ENCODE results near the gene PET100. TPM values are rescaled to one million over a fixed set of nuclear protein-coding genes. Genes with fewer than 3 reads are reported as not detected.
A peak's percentile ranks its signal among the peaks of the same experiment; 100 is the strongest.

Gene PET100
- total RNA-seq, 2 donors from 2014 or later, result 75.9 to 95.7 TPM

- Mint-ChIP-seq H3K4me3 (no peak overlapping the region), H3K27me3 (no peaks in the 10 kb centered on the region), H3K36me3 (no peaks in the 10 kb centered on the region), H3K9me3 (no peaks in the 10 kb centered on the region), H3K27ac (no peak overlapping the region), H3K4me1 (ENCODE audit: low read depth in 2 of 2) (peaks cover 0 to 10% of the 10 kb centered on the region in 2 donors)
- DNase-seq (ENCODE audit: low spot score) (no peak), ATAC-seq (no peak)
Observed at GRCh38 chr19:7618771-7619510, 10.7 kb upstream of the PET100 start.

- Mint-ChIP-seq H3K27ac (no peak overlapping the region), H3K4me3 (no peak overlapping the region), H3K9me3 (no peaks in the 10 kb centered on the region), H3K36me3 (no peaks in the 10 kb centered on the region), H3K4me1 (ENCODE audit: low read depth in 2 of 2) (peaks cover 0 to 10% of the 10 kb centered on the region in 2 donors), H3K27me3 (no peaks in the 10 kb centered on the region)
- no peak for DNase-seq (ENCODE audit: low spot score)
- ATAC-seq, result no peak
Observed at GRCh38 chr19:7619671-7620441, 9.7 kb upstream of the PET100 start.

- Mint-ChIP-seq H3K36me3 (no peaks in the 10 kb centered on the region), H3K9me3 (no peaks in the 10 kb centered on the region)
- no peak for ATAC-seq
Observed at GRCh38 chr19:7620442-7621412, 8.9 kb upstream of the PET100 start.

GRCh38 chr19:7622933-7623685, 6.5 kb upstream of the PET100 start:
- DNase-seq (ENCODE audit: low spot score) (no peak), ATAC-seq (peak in 1 of 2 donors; percentile 26)
- Mint-ChIP-seq H3K4me1 (ENCODE audit: low read depth in 2 of 2) (peaks cover 1 to 19% of the 10 kb centered on the region in 2 donors), H3K4me3 (no peak overlapping the region), H3K27me3 (no peaks in the 10 kb centered on the region), H3K9me3 (no peaks in the 10 kb centered on the region), H3K27ac (no peak overlapping the region), H3K36me3 (no peaks in the 10 kb centered on the region)

More at GRCh38 chr19:7620442-7621412, 8.9 kb upstream of the PET100 start:
- no peak for DNase-seq (ENCODE audit: low spot score)
- no peak overlapping the region for H3K4me3 Mint-ChIP-seq
- H3K4me1 Mint-ChIP-seq (ENCODE audit: low read depth in 2 of 2), result peaks cover 0 to 10% of the 10 kb centered on the region in 2 donors
- H3K27me3 Mint-ChIP-seq, result no peaks in the 10 kb centered on the region
- no peak overlapping the region for H3K27ac Mint-ChIP-seq

GRCh38 chr19:7623725-7624603, 5.6 kb upstream of the PET100 start:
- Mint-ChIP-seq H3K27me3 (no peaks in the 10 kb centered on the region), H3K4me1 (ENCODE audit: low read depth in 2 of 2) (peaks cover 10 to 20% of the 10 kb centered on the region in 2 donors), H3K36me3 (no peaks in the 10 kb centered on the region), H3K27ac (no peak overlapping the region), H3K4me3 (no peak overlapping the region), H3K9me3 (no peaks in the 10 kb centered on the region)
- ATAC-seq, result no peak
- no peak for DNase-seq (ENCODE audit: low spot score)

GRCh38 chr19:7624810-7625209, 4.8 kb upstream of the PET100 start:
- no peak for ATAC-seq
- Mint-ChIP-seq H3K36me3 (peaks cover 8% of the 10 kb centered on the region), H3K27ac (no peak overlapping the region), H3K9me3 (no peaks in the 10 kb centered on the region), H3K4me3 (no peak overlapping the region), H3K27me3 (no peaks in the 10 kb centered on the region), H3K4me1 (ENCODE audit: low read depth in 2 of 2) (peaks cover 18 to 28% of the 10 kb centered on the region in 2 donors)
- no peak for DNase-seq (ENCODE audit: low spot score)

GRCh38 chr19:7625763-7626372, 3.7 kb upstream of the PET100 start:
- DNase-seq (ENCODE audit: low spot score) (no peak), ATAC-seq (no peak)
- Mint-ChIP-seq H3K4me1 (ENCODE audit: low read depth in 2 of 2) (peaks cover 29 to 38% of the 10 kb centered on the region in 2 donors), H3K27ac (no peak overlapping the region), H3K4me3 (no peak overlapping the region), H3K36me3 (peaks cover 9% of the 10 kb centered on the region), H3K27me3 (no peaks in the 10 kb centered on the region), H3K9me3 (no peaks in the 10 kb centered on the region)

GRCh38 chr19:7627166-7627565, 2.4 kb upstream of the PET100 start:
- DNase-seq (ENCODE audit: low spot score) (no peak), ATAC-seq (no peak)
- Mint-ChIP-seq H3K4me1 (ENCODE audit: low read depth in 2 of 2) (peaks cover 31 to 39% of the 10 kb centered on the region in 2 donors), H3K4me3 (no peak overlapping the region), H3K27me3 (no peaks in the 10 kb centered on the region), H3K27ac (no peak overlapping the region), H3K36me3 (peaks cover 9% of the 10 kb centered on the region), H3K9me3 (no peaks in the 10 kb centered on the region)

- Mint-ChIP-seq H3K27me3 (no peaks in the 10 kb centered on the region), H3K4me1 (ENCODE audit: low read depth in 2 of 2) (peaks cover 31 to 37% of the 10 kb centered on the region in 2 donors), H3K4me3 (peak overlapping the region; percentile 99), H3K36me3 (peaks cover 9% of the 10 kb centered on the region), H3K9me3 (no peaks in the 10 kb centered on the region), H3K27ac (peak overlapping the region; percentile 95 to 99)
- no peak for ATAC-seq
- no peak for DNase-seq (ENCODE audit: low spot score)
Observed at GRCh38 chr19:7628589-7629311, 843 bp upstream of the PET100 start.

- H3K27me3 Mint-ChIP-seq, result no peaks in the 10 kb centered on the region
- peaks cover 9% of the 10 kb centered on the region for H3K36me3 Mint-ChIP-seq
- H3K4me3 Mint-ChIP-seq, result no peak overlapping the region
- H3K4me1 Mint-ChIP-seq (ENCODE audit: low read depth in 2 of 2), result peaks cover 34 to 49% of the 10 kb centered on the region in 2 donors
- no peak overlapping the region for H3K27ac Mint-ChIP-seq
- ATAC-seq, result no peak
- H3K9me3 Mint-ChIP-seq, result no peaks in the 10 kb centered on the region
- DNase-seq (ENCODE audit: low spot score), result no peak
Observed at GRCh38 chr19:7631577-7631976, 2.0 kb downstream of the PET100 start.

- no peak overlapping the region for H3K4me3 Mint-ChIP-seq
- H3K36me3 Mint-ChIP-seq, result peaks cover 9% of the 10 kb centered on the region
- peaks cover 36 to 46% of the 10 kb centered on the region in 2 donors for H3K4me1 Mint-ChIP-seq (ENCODE audit: low read depth in 2 of 2)
- ATAC-seq (no peak), DNase-seq (ENCODE audit: low spot score) (no peak)
- H3K27ac Mint-ChIP-seq, result peak overlapping the region in 1 of 2 donors; percentile 28
- H3K9me3 Mint-ChIP-seq, result no peaks in the 10 kb centered on the region
- no peaks in the 10 kb centered on the region for H3K27me3 Mint-ChIP-seq
Observed at GRCh38 chr19:7632340-7633203, 3.0 kb downstream of the PET100 start.
